SK-N-MC (cell line): ENCODE measurements around the gene FAM184A.

Experiments
- EZH2 ChIP-seq: fragments of 200-600 bp; sonication (generic); IDR thresholded peaks from one replicate; pipeline ENCODE4 v1.6.1; 2017; ENCODE audit warnings: antibody characterized with exemption
- FOXP2 ChIP-seq: optimal IDR thresholded peaks from 2 replicates; pipeline ENCODE3; 2011; ENCODE audit warnings: mild to moderate bottlenecking, moderate library complexity; ENCODE audit not compliant: insufficient read depth; ENCODE audit errors: extremely low read length, control extremely low read depth
- POLR2AphosphoS5 ChIP-seq: IDR thresholded peaks from 2 replicates; pipeline ENCODE4 v1.6.1; 2012; ENCODE audit warnings: mild to moderate bottlenecking, low read depth, low read length, borderline replicate concordance

- TF ChIP-seq EZH2 (no peak), POLR2AphosphoS5 (no peak), FOXP2 (no peak)
Measured at GRCh38 chr6:119037941-119038623, 40.4 kb downstream of the FAM184A start.
